HG03060 (cell line): ENCODE data around the gene HOXC9.

Experiments
- ATAC-seq: cut with Tn5 transposase; IDR thresholded peaks from one replicate; pipeline ENCODE4 v1.9.1; 2021; ENCODE audit warnings: low read depth, moderate number of reproducible peaks; ENCODE audit not compliant: unreplicated experiment

Gene HOXC9

GRCh38 chr12:54000116-54001114 lies at the start of gene HOXC9:
Gene HOXC9, plus strand, starts transcription at chr12:54000161. Its CDS starts 28 bp downstream, at chr12:54000189.
- no peak for ATAC-seq

GRCh38 chr12:53950437-53950773 lies 49.6 kb upstream of the HOXC9 start:
- ATAC-seq, result no peak

- no peak for ATAC-seq
Observed at GRCh38 chr12:53950789-53951576, 49.0 kb upstream of the HOXC9 start.

- no peak for ATAC-seq
Observed at GRCh38 chr12:53951577-53952334, 48.2 kb upstream of the HOXC9 start.

GRCh38 chr12:53952335-53952694 lies 47.6 kb upstream of the HOXC9 start:
- ATAC-seq, result no peak

GRCh38 chr12:53952871-53953734 lies 46.9 kb upstream of the HOXC9 start:
- no peak for ATAC-seq

- no peak for ATAC-seq
Observed at GRCh38 chr12:53953831-53954693, 45.9 kb upstream of the HOXC9 start.

GRCh38 chr12:53954694-53955035 lies 45.3 kb upstream of the HOXC9 start, which contains the start of gene HOXC12:
Gene HOXC12, plus strand, starts transcription at chr12:53954903. Its CDS starts 27 bp downstream, at chr12:53954930.
- no peak for ATAC-seq

- no peak for ATAC-seq
Observed at GRCh38 chr12:53955036-53955775, 44.8 kb upstream of the HOXC9 start.

- ATAC-seq, result no peak
Observed at GRCh38 chr12:53955776-53956250, 44.1 kb upstream of the HOXC9 start.

GRCh38 chr12:53956251-53956887 lies 43.6 kb upstream of the HOXC9 start:
- ATAC-seq, result no peak

GRCh38 chr12:53956914-53957536 lies 42.9 kb upstream of the HOXC9 start:
- no peak for ATAC-seq

GRCh38 chr12:53958128-53958527 lies 41.8 kb upstream of the HOXC9 start:
- no peak for ATAC-seq

GRCh38 chr12:53959314-53959713 lies 40.6 kb upstream of the HOXC9 start:
- ATAC-seq, result no peak

GRCh38 chr12:53960187-53961024 lies 39.6 kb upstream of the HOXC9 start:
- ATAC-seq, result no peak

GRCh38 chr12:53961025-53961761 lies 38.8 kb upstream of the HOXC9 start:
- ATAC-seq, result no peak
